ENCODE measurements around the gene GC.

DNA sequence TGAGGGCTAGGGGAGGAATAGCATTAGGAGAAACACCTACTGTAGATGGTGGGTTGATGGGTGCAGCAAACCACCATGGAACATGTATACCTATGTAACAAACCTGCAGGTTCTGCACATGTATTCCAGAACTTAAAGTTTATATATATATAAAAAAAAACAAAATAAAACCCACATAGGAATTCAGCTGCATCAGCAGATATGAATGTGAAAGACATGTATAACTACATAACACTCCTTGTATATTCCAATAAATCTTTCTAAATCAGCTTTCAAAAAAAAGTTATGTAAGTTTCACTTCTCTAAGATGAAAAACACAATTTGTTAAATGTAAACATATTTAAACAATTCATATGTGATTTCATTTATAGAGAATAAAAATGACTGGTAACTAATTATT is 6.0 kb downstream of the GC start:
- no peak for TF ChIP-seq CTCF (IDR thresholded peaks at IDR 0.05 in 2 of 3, conservative IDR thresholded peaks at IDR 0.05 in 1 of 3; ENCODE audit: insufficient read depth in 2 of 3, low read depth in 1 of 3, low read length in 3 of 3)
- no peak for TF ChIP-seq SIN3A (IDR thresholded peaks at IDR 0.05; ENCODE audit: borderline replicate concordance in 2 of 2, control insufficient read depth in 1 of 2, low read depth in 2 of 2, low read length in 2 of 2)
- no peak for TF ChIP-seq NR3C1 (CRISPR knock-in tag; IDR thresholded peaks at IDR 0.05)
- no peak for TF ChIP-seq MYC (IDR thresholded peaks at IDR 0.05; ENCODE audit: low read depth, low read length)
- no peak for TF ChIP-seq MYC (CRISPR knock-in tag; IDR thresholded peaks at IDR 0.05; ENCODE audit: borderline replicate concordance, low read depth)

All from K562 (cell line).